ENCODE measurements around the gene TRIM3.

DNA sequence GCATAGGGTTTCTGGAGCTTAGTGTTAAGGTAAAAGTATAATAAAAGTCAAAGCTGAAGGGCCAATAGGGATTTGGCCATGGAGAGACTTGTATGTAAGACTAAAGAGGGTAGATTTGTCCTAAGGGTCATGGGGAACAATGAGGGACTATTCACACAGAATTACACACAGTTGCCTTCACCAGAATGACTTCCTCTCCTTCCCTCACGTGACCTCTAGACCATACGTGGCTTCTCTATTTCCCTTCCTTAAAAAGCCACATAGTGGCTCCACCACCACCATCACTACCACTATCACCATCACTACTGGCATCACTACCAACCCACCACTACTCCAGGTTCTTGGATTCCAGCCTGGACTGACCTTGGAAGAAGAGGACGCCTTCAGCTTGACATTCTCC is 35.7 kb downstream of the TRIM3 start:
- TF ChIP-seq, protein P1, sequence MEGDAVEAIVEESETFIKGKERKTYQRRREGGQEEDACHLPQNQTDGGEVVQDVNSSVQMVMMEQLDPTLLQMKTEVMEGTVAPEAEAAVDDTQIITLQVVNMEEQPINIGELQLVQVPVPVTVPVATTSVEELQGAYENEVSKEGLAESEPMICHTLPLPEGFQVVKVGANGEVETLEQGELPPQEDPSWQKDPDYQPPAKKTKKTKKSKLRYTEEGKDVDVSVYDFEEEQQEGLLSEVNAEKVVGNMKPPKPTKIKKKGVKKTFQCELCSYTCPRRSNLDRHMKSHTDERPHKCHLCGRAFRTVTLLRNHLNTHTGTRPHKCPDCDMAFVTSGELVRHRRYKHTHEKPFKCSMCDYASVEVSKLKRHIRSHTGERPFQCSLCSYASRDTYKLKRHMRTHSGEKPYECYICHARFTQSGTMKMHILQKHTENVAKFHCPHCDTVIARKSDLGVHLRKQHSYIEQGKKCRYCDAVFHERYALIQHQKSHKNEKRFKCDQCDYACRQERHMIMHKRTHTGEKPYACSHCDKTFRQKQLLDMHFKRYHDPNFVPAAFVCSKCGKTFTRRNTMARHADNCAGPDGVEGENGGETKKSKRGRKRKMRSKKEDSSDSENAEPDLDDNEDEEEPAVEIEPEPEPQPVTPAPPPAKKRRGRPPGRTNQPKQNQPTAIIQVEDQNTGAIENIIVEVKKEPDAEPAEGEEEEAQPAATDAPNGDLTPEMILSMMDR (IDR thresholded peaks at IDR 0.05), result no peak
- TF ChIP-seq POLR2A (IDR thresholded peaks at IDR 0.05), result no peak

Measured in adrenal gland (tissue), 5 donors.